IPS DF 4.7 (cell line): Measurements from ENCODE around the gene SLC39A13.

ENCODE experiments used
- DNase-seq: peaks from one replicate; pipeline ENCODE4 v3.0.0-alpha.2; 2013; ENCODE audit warnings: low spot score; ENCODE audit errors: extremely low read depth

The SLC39A13 gene

GRCh38 chr11:47449541-47449940 lies 41.2 kb downstream of the SLC39A13 start:
- no peak for DNase-seq

DNA sequence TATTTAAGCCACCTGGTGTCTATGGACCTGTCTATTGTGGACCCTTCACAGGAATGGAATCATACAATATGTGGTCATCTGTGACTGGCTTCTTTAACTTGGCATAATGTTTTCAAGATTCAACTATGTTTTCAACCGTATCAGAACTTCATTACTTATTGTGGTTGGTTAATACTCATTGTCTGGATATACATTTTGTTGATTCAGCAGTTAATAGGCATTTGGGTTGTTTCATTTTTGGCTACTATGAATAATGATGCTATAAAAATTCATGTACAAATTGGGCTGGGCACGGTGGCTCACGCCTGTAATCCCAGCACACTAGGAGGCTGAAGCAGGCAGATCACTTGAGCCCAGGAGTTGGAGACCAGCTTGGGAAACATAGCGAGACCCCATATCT lies 43.0 kb downstream of the SLC39A13 start:
- no peak for DNase-seq

GRCh38 chr11:47451990-47452389 lies 43.6 kb downstream of the SLC39A13 start:
- no peak for DNase-seq

- no peak for DNase-seq
These were observed 45.0 kb downstream of the SLC39A13 start for GRCh38 chr11:47453365-47453764.

- DNase-seq, result peak; percentile 44
These were observed 45.9 kb downstream of the SLC39A13 start for GRCh38 chr11:47454258-47454671.

GRCh38 chr11:47460571-47461235 lies 52.3 kb downstream of the SLC39A13 start:
- no peak for DNase-seq

DNA sequence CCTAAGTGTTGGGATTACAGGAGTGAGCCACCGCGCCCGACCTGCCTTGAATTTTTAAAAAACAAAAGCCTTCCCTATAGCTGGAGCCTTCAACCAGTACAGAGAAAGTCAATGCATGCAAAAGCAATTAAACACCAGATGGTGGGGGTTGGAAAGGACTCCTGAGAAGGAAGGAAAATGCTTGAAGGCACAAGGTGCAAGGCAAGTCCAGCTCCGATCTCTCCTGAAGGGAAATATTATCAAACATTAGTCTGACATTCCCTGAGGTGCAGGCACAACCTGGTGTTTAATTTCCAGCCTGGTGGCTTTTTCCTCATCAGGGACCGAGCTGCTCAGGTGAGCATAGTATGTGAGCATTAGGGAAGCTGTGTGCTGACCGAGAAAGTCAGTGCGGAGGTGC lies 53.5 kb downstream of the SLC39A13 start:
- DNase-seq, result no peak

DNA sequence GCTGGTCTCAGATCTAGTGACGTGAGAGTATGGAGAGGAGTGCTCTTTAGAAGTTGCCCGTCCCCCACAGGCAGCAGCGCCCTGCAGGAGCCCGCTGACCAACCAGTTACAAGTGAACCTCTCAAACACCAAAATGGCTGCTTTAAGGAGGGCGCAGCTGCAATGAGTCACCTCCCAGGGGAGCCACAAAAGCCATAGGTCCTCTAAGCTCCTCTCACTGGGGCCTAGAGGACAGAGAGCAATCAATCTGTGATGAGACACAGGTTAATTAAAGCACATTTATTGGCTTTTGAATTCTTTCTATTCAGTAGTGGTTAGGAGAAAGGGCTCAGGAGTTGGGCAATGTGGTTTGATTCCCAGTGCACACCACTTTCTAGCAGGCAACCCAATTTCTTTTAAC lies 56.1 kb downstream of the SLC39A13 start:
- DNase-seq, result no peak
